ENCODE results near the gene UBAC2. TPM values are rescaled to one million over a fixed set of nuclear protein-coding genes. Genes with fewer than 3 reads are reported as not detected.

Gene UBAC2
- total RNA-seq, 1 donor from 2014 or later: 57.7 TPM

DNA sequence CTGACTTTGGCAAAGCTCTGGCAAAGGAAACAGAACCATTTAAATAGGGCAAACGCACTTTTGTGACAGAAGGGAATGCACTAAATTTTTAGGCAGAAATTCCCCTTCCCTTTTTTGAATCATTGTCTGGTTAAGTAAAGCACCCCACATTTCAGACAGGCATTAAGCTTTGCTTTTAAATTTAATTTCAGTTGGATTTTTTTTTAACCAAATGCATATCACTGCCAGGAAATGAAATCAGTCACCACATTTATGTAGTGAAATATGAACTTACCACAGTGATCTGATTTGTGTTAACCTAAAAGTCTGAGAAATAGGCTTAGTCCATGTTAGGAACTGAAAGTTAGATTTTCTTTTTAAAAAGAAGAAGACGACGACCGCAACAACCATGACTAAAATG lies 95.7 kb downstream of the UBAC2 start:
- no peaks in the 10 kb centered on the region for H3K4me1 ChIP-seq
- H3K36me3 ChIP-seq: peaks cover 0 to 6% of the 10 kb centered on the region in 2 donors
- no peak overlapping the region for H3K27ac ChIP-seq

DNA sequence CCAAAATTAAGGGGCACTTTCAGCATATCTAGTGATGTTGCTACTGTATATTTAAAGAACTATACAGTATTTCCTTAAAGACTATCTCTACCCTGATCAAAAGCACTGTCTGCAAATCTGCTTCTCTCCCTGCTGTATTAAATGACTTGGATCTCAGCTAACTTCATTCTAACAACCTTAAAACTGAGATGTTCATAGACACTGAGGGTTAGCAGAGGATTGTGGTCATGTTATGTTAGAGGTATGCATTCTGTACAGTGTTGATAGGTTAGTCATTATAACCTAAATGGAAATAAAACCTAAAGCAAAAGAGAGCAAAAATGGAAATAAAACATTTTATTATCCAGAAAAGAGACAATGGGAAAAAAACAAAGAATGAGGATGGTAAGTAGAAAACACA lies 96.7 kb downstream of the UBAC2 start:
- Histone ChIP-seq H3K4me3 (no peak overlapping the region), H3K9me3 (no peaks in the 10 kb centered on the region), H3K27me3 (no peaks in the 10 kb centered on the region), H3K36me3 (peaks cover 0 to 6% of the 10 kb centered on the region in 2 donors), H3K27ac (no peak overlapping the region), H3K4me1 (no peaks in the 10 kb centered on the region)
- TF ChIP-seq, protein P1, sequence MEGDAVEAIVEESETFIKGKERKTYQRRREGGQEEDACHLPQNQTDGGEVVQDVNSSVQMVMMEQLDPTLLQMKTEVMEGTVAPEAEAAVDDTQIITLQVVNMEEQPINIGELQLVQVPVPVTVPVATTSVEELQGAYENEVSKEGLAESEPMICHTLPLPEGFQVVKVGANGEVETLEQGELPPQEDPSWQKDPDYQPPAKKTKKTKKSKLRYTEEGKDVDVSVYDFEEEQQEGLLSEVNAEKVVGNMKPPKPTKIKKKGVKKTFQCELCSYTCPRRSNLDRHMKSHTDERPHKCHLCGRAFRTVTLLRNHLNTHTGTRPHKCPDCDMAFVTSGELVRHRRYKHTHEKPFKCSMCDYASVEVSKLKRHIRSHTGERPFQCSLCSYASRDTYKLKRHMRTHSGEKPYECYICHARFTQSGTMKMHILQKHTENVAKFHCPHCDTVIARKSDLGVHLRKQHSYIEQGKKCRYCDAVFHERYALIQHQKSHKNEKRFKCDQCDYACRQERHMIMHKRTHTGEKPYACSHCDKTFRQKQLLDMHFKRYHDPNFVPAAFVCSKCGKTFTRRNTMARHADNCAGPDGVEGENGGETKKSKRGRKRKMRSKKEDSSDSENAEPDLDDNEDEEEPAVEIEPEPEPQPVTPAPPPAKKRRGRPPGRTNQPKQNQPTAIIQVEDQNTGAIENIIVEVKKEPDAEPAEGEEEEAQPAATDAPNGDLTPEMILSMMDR (IDR thresholded peaks at IDR 0.05): no peak
- TF ChIP-seq POLR2AphosphoS5 (IDR thresholded peaks at IDR 0.05; ENCODE audit: insufficient read depth in 1 of 2, low read depth in 1 of 2) (no peak), POLR2A (IDR thresholded peaks at IDR 0.05) (no peak)
- DNase-seq (ENCODE audit: extremely low spot score in 2 of 2): no peak
- intact Hi-C loops (cut with DNase I): no loop called here

More for the DNA sequence above, 95.7 kb downstream of the UBAC2 start:
- Histone ChIP-seq H3K9me3 (no peaks in the 10 kb centered on the region), H3K4me3 (no peak overlapping the region), H3K27me3 (no peaks in the 10 kb centered on the region)
- no peak for TF ChIP-seq POLR2A (IDR thresholded peaks at IDR 0.05)
- TF ChIP-seq POLR2AphosphoS5 (IDR thresholded peaks at IDR 0.05; ENCODE audit: insufficient read depth in 1 of 2, low read depth in 1 of 2): no peak
- TF ChIP-seq, protein P1 (IDR thresholded peaks at IDR 0.05): no peak
- intact Hi-C loops (cut with DNase I): no loop called here
- DNase-seq (ENCODE audit: extremely low spot score in 2 of 2): no peak

DNA sequence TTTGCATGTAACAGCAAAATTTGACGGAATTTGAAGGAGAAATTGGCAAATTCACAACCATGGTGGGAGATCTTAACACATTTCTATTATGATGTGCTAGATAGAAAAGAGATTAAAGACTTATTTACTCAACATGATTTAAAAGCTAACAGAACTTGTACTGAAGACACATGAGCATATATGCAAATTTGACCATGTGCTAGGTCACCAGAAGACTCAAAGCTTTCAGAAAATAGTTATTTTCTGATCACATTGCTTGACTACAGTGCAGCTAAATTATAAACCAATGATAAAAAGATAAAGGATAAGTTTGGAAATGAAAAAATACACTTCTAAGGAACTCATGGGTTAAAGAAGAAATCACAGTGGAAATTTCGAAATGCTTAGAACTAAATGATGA lies 97.4 kb downstream of the UBAC2 start:
- intact Hi-C loops (cut with DNase I): no loop called here
- no peaks in the 10 kb centered on the region for H3K9me3 ChIP-seq
- no peak for DNase-seq (ENCODE audit: extremely low spot score in 2 of 2)
- H3K4me1 ChIP-seq: no peaks in the 10 kb centered on the region
- peaks cover 0 to 2% of the 10 kb centered on the region in 2 donors for H3K36me3 ChIP-seq
- H3K4me3 ChIP-seq: no peak overlapping the region
- H3K27me3 ChIP-seq: no peaks in the 10 kb centered on the region
- no peak overlapping the region for H3K27ac ChIP-seq
- TF ChIP-seq POLR2AphosphoS5 (IDR thresholded peaks at IDR 0.05; ENCODE audit: insufficient read depth in 1 of 2, low read depth in 1 of 2): no peak
- no peak for TF ChIP-seq POLR2A (IDR thresholded peaks at IDR 0.05)
- TF ChIP-seq, protein P1 (IDR thresholded peaks at IDR 0.05): no peak

DNA sequence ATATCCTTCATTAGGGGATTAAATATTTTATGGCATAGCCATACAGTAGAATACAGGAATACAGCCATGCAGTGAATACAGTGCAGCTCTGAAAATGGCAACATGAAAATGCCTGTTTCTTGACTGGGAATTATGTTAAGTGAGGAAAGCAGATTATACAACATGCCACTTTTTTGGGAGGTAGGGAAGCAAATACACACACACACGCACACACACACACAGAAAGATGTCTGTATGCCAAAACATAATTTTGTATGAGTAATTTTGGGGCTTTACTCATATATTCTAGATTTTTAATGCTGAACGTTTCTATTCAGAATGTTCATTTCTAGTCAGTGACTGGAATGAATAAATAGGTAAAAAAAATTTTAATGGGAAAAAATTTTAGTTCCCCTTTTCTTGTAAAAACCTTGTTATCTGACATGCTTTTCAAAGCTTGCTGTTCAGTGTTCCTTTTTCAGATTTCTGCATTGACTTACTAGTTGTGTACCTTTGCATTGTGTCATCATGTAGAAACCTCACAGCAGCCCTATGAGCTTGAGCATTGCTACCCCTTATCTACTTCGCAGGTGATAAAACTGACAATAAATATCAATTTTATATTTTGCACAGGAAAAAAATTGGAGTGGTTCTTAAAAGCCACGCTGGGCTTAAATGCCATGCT lies 98.7 kb downstream of the UBAC2 start:
- no peak overlapping the region for H3K4me3 ChIP-seq
- no peaks in the 10 kb centered on the region for H3K36me3 ChIP-seq
- no peaks in the 10 kb centered on the region for H3K27me3 ChIP-seq
- TF ChIP-seq POLR2A (IDR thresholded peaks at IDR 0.05) (no peak), POLR2AphosphoS5 (IDR thresholded peaks at IDR 0.05; ENCODE audit: insufficient read depth in 1 of 2, low read depth in 1 of 2) (no peak)
- TF ChIP-seq, protein P1 (IDR thresholded peaks at IDR 0.05): no peak
- intact Hi-C loops (cut with DNase I): no loop called here
- no peaks in the 10 kb centered on the region for H3K4me1 ChIP-seq
- no peak for DNase-seq (ENCODE audit: extremely low spot score in 2 of 2)
- no peak overlapping the region for H3K27ac ChIP-seq
- H3K9me3 ChIP-seq: no peaks in the 10 kb centered on the region

DNA sequence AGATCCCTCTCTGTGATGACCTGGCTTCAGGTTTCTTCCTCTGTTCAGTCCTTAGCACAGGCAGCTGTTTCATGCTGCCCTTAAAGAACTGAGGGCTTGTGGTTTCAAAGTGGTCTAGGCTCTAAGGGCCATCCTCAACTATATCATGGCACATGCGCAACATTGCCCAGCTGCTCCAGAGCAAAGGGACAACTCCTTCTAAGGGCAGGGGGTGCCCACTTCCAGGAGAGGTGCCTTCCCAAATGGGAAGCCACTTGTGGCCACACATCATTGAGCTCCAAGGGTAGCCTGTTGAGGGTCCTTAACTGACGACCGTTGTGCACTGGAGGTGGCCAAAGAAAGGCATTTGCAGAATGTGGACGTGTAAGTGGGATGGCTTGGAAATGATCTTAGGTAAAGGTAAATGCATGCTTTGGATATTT lies 99.3 kb downstream of the UBAC2 start:
- no peak for DNase-seq (ENCODE audit: extremely low spot score in 2 of 2)
- Histone ChIP-seq H3K4me1 (no peaks in the 10 kb centered on the region), H3K36me3 (no peaks in the 10 kb centered on the region), H3K27ac (no peak overlapping the region), H3K9me3 (no peaks in the 10 kb centered on the region), H3K27me3 (no peaks in the 10 kb centered on the region), H3K4me3 (no peak overlapping the region)
- TF ChIP-seq, protein P1 (IDR thresholded peaks at IDR 0.05): no peak
- TF ChIP-seq POLR2AphosphoS5 (IDR thresholded peaks at IDR 0.05; ENCODE audit: insufficient read depth in 1 of 2, low read depth in 1 of 2) (no peak), POLR2A (IDR thresholded peaks at IDR 0.05) (no peak)
- intact Hi-C loops (cut with DNase I): no loop called here
